HepG2 (cell line): ENCODE measurements around the gene ZNF674. TPM values are rescaled to one million over a fixed set of nuclear protein-coding genes. Genes with fewer than 3 reads are reported as not detected.

Source experiments
- CBX2 ChIP-seq, 2 experiments: fragments of 200-600 bp in 1 of 2; sonication (generic); formaldehyde crosslinking in 1 of 2; IDR thresholded peaks; 2 replicates each; pipeline versions ENCODE4 v1.7.0 to v1.8.1; 2018 to 2022; ENCODE audit warnings: low read depth in 2 of 2, low read length in 1 of 2, mild to moderate bottlenecking in 1 of 2, missing genetic modification reagents in 1 of 2
- FUBP1 ChIP-seq: sonication (generic); formaldehyde crosslinking; IDR thresholded peaks from 2 replicates; pipeline ENCODE4 v1.5.1; 2020; ENCODE audit warnings: missing genetic modification reagents, mild to moderate bottlenecking, borderline replicate concordance
- HES4 ChIP-seq: sonication (generic); formaldehyde crosslinking; IDR thresholded peaks from 2 replicates; pipeline ENCODE4 v1.9.0; 2021; ENCODE audit warnings: mild to moderate bottlenecking, missing genetic modification reagents, borderline replicate concordance
- HOXA3 ChIP-seq: sonication (generic); formaldehyde crosslinking; IDR thresholded peaks from 2 replicates; pipeline ENCODE4 v1.5.0; 2020; ENCODE audit warnings: missing genetic modification reagents
- JUNB ChIP-seq: sonication (generic); formaldehyde crosslinking; IDR thresholded peaks from 2 replicates; pipeline ENCODE4 v1.8.0; 2022; ENCODE audit warnings: missing genetic modification reagents, mild to moderate bottlenecking, borderline replicate concordance
- PRDM10 ChIP-seq: sonication (generic); formaldehyde crosslinking; IDR thresholded peaks from 2 replicates; pipeline ENCODE4 v1.4.0; 2020; ENCODE audit warnings: low read depth, missing genetic modification reagents
- PRDM4 ChIP-seq: sonication (generic); formaldehyde crosslinking; IDR thresholded peaks from 2 replicates; pipeline ENCODE4 v1.9.0; 2021; ENCODE audit warnings: missing genetic modification reagents, borderline replicate concordance
- SETDB1 ChIP-seq: sonication (generic); formaldehyde crosslinking; IDR thresholded peaks from 2 replicates; pipeline ENCODE4 v1.5.1; 2020; ENCODE audit warnings: missing genetic modification reagents, mild to moderate bottlenecking, borderline replicate concordance
- TARDBP ChIP-seq: sonication (generic); formaldehyde crosslinking; IDR thresholded peaks from 2 replicates; pipeline ENCODE4 v1.8.0; 2022; ENCODE audit warnings: mild to moderate bottlenecking, missing genetic modification reagents
- ZBTB26 ChIP-seq: IDR thresholded peaks from 2 replicates; pipeline ENCODE4 v1.6.1; 2016; ENCODE audit warnings: missing compliant biosample characterization, missing genetic modification reagents, borderline replicate concordance
- ZFY ChIP-seq: sonication (generic); formaldehyde crosslinking; IDR thresholded peaks from 2 replicates; pipeline ENCODE4 v1.4.0; 2020; ENCODE audit warnings: missing genetic modification reagents
- ZNF256 ChIP-seq: sonication (generic); formaldehyde crosslinking; conservative IDR thresholded peaks from 2 replicates; pipeline ENCODE4 v1.4.0; 2020; ENCODE audit warnings: missing genetic modification reagents
- ZNF589 ChIP-seq: sonication (generic); formaldehyde crosslinking; conservative IDR thresholded peaks from 2 replicates; pipeline ENCODE4 v1.8.0; 2022; ENCODE audit warnings: mild to moderate bottlenecking, moderate library complexity, missing genetic modification reagents
- ZNF770 ChIP-seq: sonication (generic); formaldehyde crosslinking; IDR thresholded peaks from 2 replicates; pipeline ENCODE4 v1.5.0; 2020; ENCODE audit warnings: mild to moderate bottlenecking, missing genetic modification reagents
- ZZZ3 ChIP-seq: sonication (generic); formaldehyde crosslinking; IDR thresholded peaks from 2 replicates; pipeline ENCODE4 v1.4.0; 2020; ENCODE audit warnings: missing genetic modification reagents, mild to moderate bottlenecking, borderline replicate concordance
- polyA plus RNA-seq, 8 experiments: library from polyadenylated mRNA; depleted of rRNA in 3 of 8; stranded (reverse) in 7 of 8; unstranded in 1 of 8; fragments of >200 nt; fragmentation: Illumina TruSeq in 4 of 8; extraction: Trizol in 4 of 8; gene quantifications; 2 replicates each; pipeline versions ENCODE4 v1.2.1 to v1.2.3, GENCODE V29; 2011 to 2016; ENCODE audit warnings: low read depth in 4 of 8, missing spikeins in 1 of 8, mixed read lengths in 1 of 8; ENCODE audit not compliant: insufficient read depth in 1 of 8
- total RNA-seq, 5 experiments: library from RNA; depleted of rRNA; stranded (reverse); fragments of >200 nt; fragmentation: Illumina TruSeq; extraction: Trizol; gene quantifications; 2 replicates each; pipeline ENCODE4 v1.2.3, GENCODE V29; 2016; ENCODE audit warnings: low read depth in 1 of 5

The ZNF674 gene
- total and polyA plus RNA-seq, 2 of the 13 experiments (the other 11 are each of a cell fraction or from before 2014, with no cell fraction given) = 2.9 to 3.5 TPM

- TF ChIP-seq PRDM10 (CRISPR knock-in tag) (no peak), HOXA3 (CRISPR knock-in tag) (peak; percentile 7; the same call in 1 of the 2 replicates), ZZZ3 (CRISPR knock-in tag) (no peak), ZFY (CRISPR knock-in tag) (peak; percentile 68; the same call in 1 of the 2 replicates), CBX2 (IDR thresholded peaks at IDR 0.05; ENCODE audit: low read depth, low read length) (no peak), CBX2 (CRISPR knock-in tag; IDR thresholded peaks at IDR 0.05; ENCODE audit: low read depth) (no peak), SETDB1 (CRISPR knock-in tag) (no peak), JUNB (no peak), ZBTB26 (CRISPR knock-in tag) (no peak), ZNF256 (CRISPR knock-in tag) (no peak), HES4 (CRISPR knock-in tag) (0 out of 2 replicates have a peak, but pooled peaks have one; percentile 41), FUBP1 (no peak), PRDM4 (CRISPR knock-in tag) (no peak), ZNF770 (CRISPR knock-in tag) (peak; percentile 51; the same call in 1 of the 2 replicates), TARDBP (CRISPR knock-in tag) (no peak), ZNF589 (CRISPR knock-in tag) (no peak)
Observed at GRCh38 chrX:46573892-46574773, 28.9 kb upstream of the ZNF674 start (continued).
